H1 (cell line): Measurements from ENCODE around the gene SLC25A11.

ENCODE experiments used
- BACH1 ChIP-seq: IDR thresholded peaks from 2 replicates; pipeline ENCODE4 v1.6.1; 2012; ENCODE audit warnings: low read length, improper control_type of control experiment
- CEBPB ChIP-seq: IDR thresholded peaks from 2 replicates; pipeline ENCODE4 v1.6.1; 2012; ENCODE audit warnings: low read depth, low read length
- CHD2 ChIP-seq: IDR thresholded peaks from 2 replicates; pipeline ENCODE4 v1.6.1; 2012; ENCODE audit warnings: low read length, improper control_type of control experiment
- EP300 ChIP-seq, 2 experiments: IDR thresholded peaks; 1 replicate in 1 of 2; 2 replicates in 1 of 2; pipeline ENCODE4 v1.6.1; 2011 to 2012; ENCODE audit warnings: low read depth in 2 of 2, low read length in 2 of 2, mild to moderate bottlenecking in 2 of 2, borderline replicate concordance in 1 of 2, inconsistent platforms in 1 of 2, moderate library complexity in 1 of 2
- GABPA ChIP-seq: IDR thresholded peaks from 2 replicates; pipeline ENCODE4 v1.6.1; 2011; ENCODE audit warnings: mild to moderate bottlenecking, low read length, moderate library complexity, borderline replicate concordance; ENCODE audit not compliant: insufficient read depth
- MAFK ChIP-seq: IDR thresholded peaks from 2 replicates; pipeline ENCODE4 v1.6.1; 2012; ENCODE audit warnings: low read depth, mild to moderate bottlenecking, improper control_type of control experiment, low read length
- PHF8 ChIP-seq: fragments of 200-600 bp; sonication (generic); conservative IDR thresholded peaks from 2 replicates; pipeline ENCODE4 v1.7.1; 2012; ENCODE audit warnings: low read depth, mild to moderate bottlenecking, inconsistent platforms, low read length, moderate library complexity
- POLR2A ChIP-seq, 2 experiments: IDR thresholded peaks; 1 replicate in 1 of 2; 2 replicates in 1 of 2; pipeline ENCODE4 v1.6.1; 2011; ENCODE audit warnings: low read depth in 2 of 2, low read length in 2 of 2, mild to moderate bottlenecking in 2 of 2; ENCODE audit errors: control extremely low read depth in 1 of 2
- SP2 ChIP-seq: IDR thresholded peaks from 2 replicates; pipeline ENCODE4 v1.6.1; 2012; ENCODE audit warnings: mild to moderate bottlenecking, low read length, inconsistent platforms
- TCF12 ChIP-seq: IDR thresholded peaks from 2 replicates; pipeline ENCODE4 v1.6.1; 2011; ENCODE audit warnings: low read depth, mild to moderate bottlenecking, low read length
- TEAD4 ChIP-seq: IDR thresholded peaks from 2 replicates; pipeline ENCODE4 v1.6.1; 2012; ENCODE audit warnings: low read depth, low read length, inconsistent platforms, mixed read lengths
- TF ChIP-seq, protein P1 (sequence below), 3 experiments: IDR thresholded peaks; 1 replicate in 2 of 3; 2 replicates in 1 of 3; pipeline versions ENCODE4 v1.5.1 to v1.6.1; 2011; ENCODE audit warnings: low read length in 3 of 3, mild to moderate bottlenecking in 3 of 3, inconsistent platforms in 2 of 3, low read depth in 1 of 3, moderate library complexity in 1 of 3; ENCODE audit not compliant: insufficient read depth in 1 of 3; ENCODE audit errors: control extremely low read depth in 1 of 3
- TF ChIP-seq, protein P2 (sequence below): IDR thresholded peaks from 2 replicates; pipeline ENCODE4 v1.6.1; 2011; ENCODE audit warnings: low read depth, mild to moderate bottlenecking, low read length; ENCODE audit not compliant: insufficient read depth

GRCh38 chr17:4895657-4896331, 44.1 kb downstream of the SLC25A11 start:
- TF ChIP-seq, protein P1, sequence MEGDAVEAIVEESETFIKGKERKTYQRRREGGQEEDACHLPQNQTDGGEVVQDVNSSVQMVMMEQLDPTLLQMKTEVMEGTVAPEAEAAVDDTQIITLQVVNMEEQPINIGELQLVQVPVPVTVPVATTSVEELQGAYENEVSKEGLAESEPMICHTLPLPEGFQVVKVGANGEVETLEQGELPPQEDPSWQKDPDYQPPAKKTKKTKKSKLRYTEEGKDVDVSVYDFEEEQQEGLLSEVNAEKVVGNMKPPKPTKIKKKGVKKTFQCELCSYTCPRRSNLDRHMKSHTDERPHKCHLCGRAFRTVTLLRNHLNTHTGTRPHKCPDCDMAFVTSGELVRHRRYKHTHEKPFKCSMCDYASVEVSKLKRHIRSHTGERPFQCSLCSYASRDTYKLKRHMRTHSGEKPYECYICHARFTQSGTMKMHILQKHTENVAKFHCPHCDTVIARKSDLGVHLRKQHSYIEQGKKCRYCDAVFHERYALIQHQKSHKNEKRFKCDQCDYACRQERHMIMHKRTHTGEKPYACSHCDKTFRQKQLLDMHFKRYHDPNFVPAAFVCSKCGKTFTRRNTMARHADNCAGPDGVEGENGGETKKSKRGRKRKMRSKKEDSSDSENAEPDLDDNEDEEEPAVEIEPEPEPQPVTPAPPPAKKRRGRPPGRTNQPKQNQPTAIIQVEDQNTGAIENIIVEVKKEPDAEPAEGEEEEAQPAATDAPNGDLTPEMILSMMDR (IDR thresholded peaks at IDR 0.05; ENCODE audit: control extremely low read depth in 1 of 3, insufficient read depth in 1 of 3, low read depth in 1 of 3, low read length in 3 of 3), result peak; percentile 54 to 69 (median 55)
- TF ChIP-seq, protein P2, sequence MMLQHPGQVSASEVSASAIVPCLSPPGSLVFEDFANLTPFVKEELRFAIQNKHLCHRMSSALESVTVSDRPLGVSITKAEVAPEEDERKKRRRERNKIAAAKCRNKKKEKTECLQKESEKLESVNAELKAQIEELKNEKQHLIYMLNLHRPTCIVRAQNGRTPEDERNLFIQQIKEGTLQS, result no peak
- TF ChIP-seq SP2, result no peak
- TF ChIP-seq CEBPB, result no peak
- TF ChIP-seq CHD2, result no peak
- TF ChIP-seq PHF8, result no peak
- no peak for TF ChIP-seq MAFK
- TF ChIP-seq POLR2A (IDR thresholded peaks at IDR 0.05; ENCODE audit: control extremely low read depth in 1 of 2, low read depth in 2 of 2, low read length in 2 of 2), result no peak
- no peak for TF ChIP-seq TEAD4
- no peak for TF ChIP-seq EP300 (IDR thresholded peaks at IDR 0.05; ENCODE audit: borderline replicate concordance in 1 of 2, low read depth in 2 of 2, low read length in 2 of 2)
- TF ChIP-seq GABPA, result no peak; the same call in 1 of the 2 replicates
- no peak for TF ChIP-seq TCF12
- TF ChIP-seq BACH1, result no peak
